Panc1 (cell line): ENCODE data around the gene SRC. TPM values are rescaled to one million over a fixed set of nuclear protein-coding genes. Genes with fewer than 3 reads are reported as not detected.

ENCODE experiments used
- ATAC-seq: fragments of 200-7000 bp; cut with Tn5 transposase; 2 replicates; pipeline ENCODE4 v1.9.1; 2020; ENCODE audit warnings: mild to moderate bottlenecking, moderate library complexity
- BruUV-seq: library from RNA; stranded (reverse); fragments of 400-500 nt; replicated peaks from 2 replicates; lab custom pipeline; 2021; lab: Mats Ljungman, UMichigan
- CTCF ChIA-PET: fragments of 300-600 bp; sonication (Branson Sonifier 250); formaldehyde crosslinking; loops from one replicate; lab custom pipeline; 2022; ENCODE audit warnings: antibody characterized with exemption; lab: Charles Lee
- POLR2A ChIA-PET: fragments of 300-600 bp; sonication (Branson Sonifier 250); formaldehyde crosslinking; loops from one replicate; lab custom pipeline; 2022; ENCODE audit warnings: antibody characterized with exemption; lab: Charles Lee
- DNase-seq: peaks from one replicate; pipeline ENCODE4 v3.0.0-alpha.2; 2010; ENCODE audit warnings: low read depth, low spot score
- H3K27ac ChIP-seq: 2 replicates; pipeline ENCODE4 v1.5.1; 2011; ENCODE audit warnings: mild to moderate bottlenecking, low read length, inconsistent platforms
- H3K27me3 ChIP-seq: fragments of 200-500 bp; sonication (Bioruptor generic); 2 replicates; pipeline ENCODE4 v1.6.0; 2014; ENCODE audit warnings: low read length, inconsistent platforms; ENCODE audit not compliant: control insufficient read depth, insufficient read depth
- H3K36me3 ChIP-seq: fragments of 200-500 bp; sonication (Bioruptor generic); 2 replicates; pipeline ENCODE4 v1.5.1; 2014; ENCODE audit warnings: inconsistent platforms, mild to moderate bottlenecking, low read length, moderate library complexity; ENCODE audit not compliant: control insufficient read depth, insufficient read depth
- H3K4me1 ChIP-seq: 2 replicates; pipeline ENCODE4 v1.5.1; 2011; ENCODE audit warnings: inconsistent platforms, mild to moderate bottlenecking, low read length, moderate library complexity; ENCODE audit not compliant: control insufficient read depth, insufficient read depth
- H3K4me3 ChIP-seq, 2 experiments: 2 replicates each; pipeline ENCODE4 v1.5.1; 2011 to 2012; ENCODE audit warnings: low read depth in 2 of 2, low read length in 2 of 2, mild to moderate bottlenecking in 2 of 2, inconsistent platforms in 1 of 2, moderate library complexity in 1 of 2
- H3K9me3 ChIP-seq: fragments of 200-500 bp; sonication (Bioruptor generic); 2 replicates; pipeline ENCODE4 v1.5.1; 2014; ENCODE audit warnings: low read depth, mild to moderate bottlenecking, inconsistent platforms, low read length, moderate library complexity; ENCODE audit not compliant: control insufficient read depth, insufficient read depth
- CTCF ChIP-seq: fragments of 450-650 bp; IDR thresholded peaks from 2 replicates; pipeline ENCODE4 v1.5.1; 2017; ENCODE audit warnings: mild to moderate bottlenecking
- POLR2AphosphoS5 ChIP-seq: IDR thresholded peaks from 2 replicates; pipeline ENCODE4 v1.6.1; 2012; ENCODE audit warnings: mild to moderate bottlenecking, low read depth, low read length, moderate library complexity
- REST ChIP-seq, 2 experiments: IDR thresholded peaks; 2 replicates each; pipeline ENCODE4 v1.6.1; 2011 to 2012; ENCODE audit warnings: low read depth in 2 of 2, control low read depth in 1 of 2, low read length in 1 of 2, mild to moderate bottlenecking in 1 of 2, moderate library complexity in 1 of 2; ENCODE audit not compliant: insufficient read depth in 1 of 2
- SIN3A ChIP-seq: IDR thresholded peaks from 2 replicates; pipeline ENCODE4 v1.6.1; 2012; ENCODE audit warnings: low read depth, mild to moderate bottlenecking, low read length, moderate library complexity, borderline replicate concordance; ENCODE audit not compliant: insufficient read depth
- TCF7L2 ChIP-seq: IDR thresholded peaks from 2 replicates; pipeline ENCODE4 v1.6.1; 2011; ENCODE audit warnings: mild to moderate bottlenecking, low read depth, low read length, inconsistent platforms
- in situ Hi-C: cut with HindIII; loops from 2 replicates; pipeline ENCODE4 v1.10.0; 2016; ENCODE audit warnings: low sequenced_read_pairs, low pct_unique_long_range_greater_than_20kb
- intact Hi-C: fragments of 100-400 bp; cut with micrococcal nuclease; formaldehyde crosslinking; loops from one replicate; pipeline ENCODE4 v1.10.0; 2022; ENCODE audit not compliant: unreplicated experiment
- total RNA-seq: library from RNA; stranded (reverse); gene quantifications from one replicate; pipeline ENCODE4 v1.2.1, GENCODE V29; 2021; ENCODE audit not compliant: unreplicated experiment

SRC gene
- total RNA-seq, 1 experiment from 2014 or later, result 24.9 TPM

GRCh38 chr20:37452236-37452635 lies 106.3 kb downstream of the SRC start:
- in situ Hi-C loops, result no loop called here
- intact Hi-C loops, result no loop called here
- H3K36me3 ChIP-seq, result no peaks in the 10 kb centered on the region
- H3K27ac ChIP-seq, result no peak overlapping the region
- H3K27me3 ChIP-seq, result peaks cover 10% of the 10 kb centered on the region; the same call in 1 of the 2 replicates
- ChIA-PET CTCF (no interaction called here), POLR2A (interaction anchor here (0.6 kb wide), 1 partner anchor 172 kb away, joined by 3 read pairs; no protein-coding TSS in a partner anchor)
- no peak overlapping the region for H3K4me3 ChIP-seq
- ATAC-seq (no peak), DNase-seq (no peak)
- no TSS peak for BruUV-seq
- H3K9me3 ChIP-seq, result no peaks in the 10 kb centered on the region
- no peak for TF ChIP-seq SIN3A
- no peak for TF ChIP-seq POLR2AphosphoS5
- no peak for TF ChIP-seq CTCF
- no peak for TF ChIP-seq REST (IDR thresholded peaks at IDR 0.05; ENCODE audit: insufficient read depth in 1 of 2, low read depth in 2 of 2, low read length in 1 of 2)
- TF ChIP-seq TCF7L2, result no peak
- no peaks in the 10 kb centered on the region for H3K4me1 ChIP-seq

GRCh38 chr20:37453288-37453687 lies 107.3 kb downstream of the SRC start:
- TF ChIP-seq REST (IDR thresholded peaks at IDR 0.05; ENCODE audit: insufficient read depth in 1 of 2, low read depth in 2 of 2, low read length in 1 of 2) (peak; percentile 60 to 77), POLR2AphosphoS5 (no peak), TCF7L2 (no peak), CTCF (no peak), SIN3A (no peak)
- H3K9me3 ChIP-seq, result no peaks in the 10 kb centered on the region; the same call in 1 of the 2 replicates
- no peak overlapping the region for H3K27ac ChIP-seq
- H3K4me1 ChIP-seq, result no peaks in the 10 kb centered on the region
- ChIA-PET CTCF (no interaction called here), POLR2A (no interaction called here)
- in situ Hi-C loops, result no loop called here
- no peak for DNase-seq
- intact Hi-C loops, result no loop called here
- no TSS peak for BruUV-seq
- peaks cover 10% of the 10 kb centered on the region; the same call in 1 of the 2 replicates for H3K27me3 ChIP-seq
- H3K4me3 ChIP-seq, result no peak overlapping the region
- ATAC-seq, result no peak
- H3K36me3 ChIP-seq, result no peaks in the 10 kb centered on the region
